Activated B cell treated with CpG ODN at 0.5 μM for 24 hours (primary cell): ENCODE data around the gene CDC42EP4. TPM values are rescaled to one million over a fixed set of nuclear protein-coding genes. Genes with fewer than 3 reads are reported as not detected.

Experiments
- ATAC-seq: fragments of 200-7000 bp; cut with Tn5 transposase; one replicate; pipeline ENCODE4 v1.10.0; 2021; ENCODE audit warnings: low read depth, mild to moderate bottlenecking, moderate library complexity
- CTCF ChIA-PET: fragments of 350-600 bp; sonication (Branson Sonifier 250); formaldehyde crosslinking; loops from one replicate; lab custom pipeline; 2021; ENCODE audit warnings: antibody characterized with exemption; lab: Charles Lee
- POLR2A ChIA-PET: fragments of 350-600 bp; sonication (Branson Sonifier 250); formaldehyde crosslinking; loops from one replicate; lab custom pipeline; 2021; ENCODE audit warnings: antibody characterized with exemption; lab: Charles Lee
- DNase-seq: peaks from one replicate; pipeline ENCODE4 v3.0.0; 2022
- H3K27ac Mint-ChIP-seq: one replicate; pipeline ENCODE4 v1.8.0; 2020; ENCODE audit warnings: mixed read lengths
- H3K27me3 Mint-ChIP-seq: one replicate; pipeline ENCODE4 v1.8.0; 2021; ENCODE audit warnings: mixed read lengths
- H3K36me3 Mint-ChIP-seq: one replicate; pipeline ENCODE4 v1.8.0; 2021; ENCODE audit warnings: low read depth, mixed read lengths
- H3K4me1 Mint-ChIP-seq: one replicate; pipeline ENCODE4 v1.8.0; 2021; ENCODE audit warnings: mixed read lengths
- H3K4me3 Mint-ChIP-seq: one replicate; pipeline ENCODE4 v1.8.0; 2020; ENCODE audit warnings: mild to moderate bottlenecking, mixed read lengths
- H3K9me3 Mint-ChIP-seq: one replicate; pipeline ENCODE4 v1.8.0; 2020; ENCODE audit warnings: mixed read lengths
- CTCF ChIP-seq: fragments of 200-600 bp; IDR thresholded peaks from one replicate; pipeline ENCODE4 v1.8.0; 2022; ENCODE audit warnings: antibody characterized with exemption, mild to moderate bottlenecking
- intact Hi-C: fragments of 100-400 bp; cut with micrococcal nuclease; formaldehyde crosslinking; loops from one replicate; pipeline ENCODE4 v1.15.1; 2024
- total RNA-seq: library from RNA; stranded (reverse); gene quantifications from 2 replicates; pipeline ENCODE4 v1.2.3, GENCODE V29; 2022

Gene CDC42EP4
- total RNA-seq, 1 donor from 2014 or later, result 0.95 TPM

DNA sequence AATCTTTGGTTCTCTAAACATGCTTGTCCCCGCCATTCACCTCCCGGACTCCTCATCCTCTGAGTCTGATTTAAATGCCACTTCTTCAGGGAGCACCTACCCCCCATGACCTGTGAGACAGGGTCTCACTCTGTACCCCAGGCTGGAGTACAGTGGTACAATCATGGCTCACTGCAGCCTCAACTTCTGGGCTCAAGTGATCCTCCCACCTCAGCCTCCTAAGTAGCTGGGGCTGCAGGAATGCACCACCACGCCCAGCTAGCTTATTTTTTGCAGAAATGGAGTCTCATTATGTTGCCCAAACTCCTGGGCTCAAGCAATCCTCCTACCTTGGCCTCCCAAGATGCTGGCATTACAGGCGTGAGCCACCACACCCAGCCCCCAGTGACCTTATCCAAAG, 37.3 kb downstream of the CDC42EP4 start:
- H3K4me1 Mint-ChIP-seq, result peaks cover 8% of the 10 kb centered on the region
- POLR2A ChIA-PET, result no interaction called here
- no peak overlapping the region for H3K4me3 Mint-ChIP-seq
- DNase-seq (no peak), ATAC-seq (no peak)
- peaks cover 7% of the 10 kb centered on the region for H3K27me3 Mint-ChIP-seq
- H3K9me3 Mint-ChIP-seq, result no peaks in the 10 kb centered on the region
- intact Hi-C loops, result no loop called here
- no peak overlapping the region for H3K27ac Mint-ChIP-seq
- no peak for TF ChIP-seq CTCF
- no peaks in the 10 kb centered on the region for H3K36me3 Mint-ChIP-seq
- CTCF ChIA-PET, result no interaction called here

GRCh38 chr17:73272906-73273218, 38.9 kb downstream of the CDC42EP4 start:
- H3K4me3 Mint-ChIP-seq, result no peak overlapping the region
- no peaks in the 10 kb centered on the region for H3K9me3 Mint-ChIP-seq
- ATAC-seq (no peak), DNase-seq (no peak)
- TF ChIP-seq CTCF, result no peak
- no peaks in the 10 kb centered on the region for H3K36me3 Mint-ChIP-seq
- intact Hi-C loops, result no loop called here
- ChIA-PET POLR2A (no interaction called here), CTCF (no interaction called here)
- no peaks in the 10 kb centered on the region for H3K27me3 Mint-ChIP-seq
- H3K4me1 Mint-ChIP-seq, result peaks cover 8% of the 10 kb centered on the region
- H3K27ac Mint-ChIP-seq, result no peak overlapping the region

GRCh38 chr17:73271072-73271471, 40.7 kb downstream of the CDC42EP4 start:
- DNase-seq, result no peak
- Mint-ChIP-seq H3K27me3 (no peaks in the 10 kb centered on the region), H3K36me3 (no peaks in the 10 kb centered on the region), H3K9me3 (no peaks in the 10 kb centered on the region), H3K4me1 (peaks cover 8% of the 10 kb centered on the region), H3K4me3 (no peak overlapping the region), H3K27ac (no peak overlapping the region)
- no peak for TF ChIP-seq CTCF
- intact Hi-C loops, result no loop called here
- ChIA-PET POLR2A (no interaction called here), CTCF (no interaction called here)
- peak; percentile 81 for ATAC-seq

DNA sequence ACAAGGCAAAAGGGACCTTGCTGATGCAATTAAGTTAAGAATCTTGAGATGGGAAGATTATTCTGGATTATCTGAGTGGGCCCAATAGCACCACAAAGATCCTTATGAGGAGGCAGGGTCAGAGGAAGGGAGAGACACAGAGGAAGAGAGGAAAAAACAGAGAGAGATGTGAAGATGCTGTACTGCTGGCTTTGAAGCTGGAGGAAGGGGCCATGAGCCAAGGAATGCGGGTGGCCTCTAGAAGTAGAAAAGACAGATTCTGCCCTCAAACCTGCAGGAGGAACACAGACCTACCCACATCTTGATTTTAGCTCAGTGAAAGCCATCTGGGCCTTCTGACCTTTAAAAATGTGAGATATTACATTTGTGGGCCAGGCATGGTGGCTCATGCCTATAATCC, 42.0 kb downstream of the CDC42EP4 start:
- H3K4me3 Mint-ChIP-seq, result no peak overlapping the region
- H3K27me3 Mint-ChIP-seq, result no peaks in the 10 kb centered on the region
- TF ChIP-seq CTCF, result no peak
- POLR2A ChIA-PET, result no interaction called here
- no peak overlapping the region for H3K27ac Mint-ChIP-seq
- DNase-seq (no peak), ATAC-seq (no peak)
- peaks cover 8% of the 10 kb centered on the region for H3K4me1 Mint-ChIP-seq
- intact Hi-C loops, result no loop called here
- no peaks in the 10 kb centered on the region for H3K36me3 Mint-ChIP-seq
- H3K9me3 Mint-ChIP-seq, result no peaks in the 10 kb centered on the region
- CTCF ChIA-PET, result no interaction called here

GRCh38 chr17:73269329-73269615, 42.5 kb downstream of the CDC42EP4 start:
- Mint-ChIP-seq H3K9me3 (no peaks in the 10 kb centered on the region), H3K4me3 (no peak overlapping the region), H3K36me3 (no peaks in the 10 kb centered on the region), H3K4me1 (peaks cover 8% of the 10 kb centered on the region), H3K27ac (no peak overlapping the region), H3K27me3 (no peaks in the 10 kb centered on the region)
- no peak for TF ChIP-seq CTCF
- POLR2A ChIA-PET, result no interaction called here
- CTCF ChIA-PET, result no interaction called here
- DNase-seq (no peak), ATAC-seq (no peak)
- intact Hi-C loops, result no loop called here
